HepG2 (cell line): Measurements from ENCODE around the gene S100A5. TPM values are rescaled to one million over a fixed set of nuclear protein-coding genes. Genes with fewer than 3 reads are reported as not detected.

Experiments
- ATAC-seq: fragments of 200-7000 bp; cut with Tn5 transposase; 3 replicates; pipeline ENCODE4 v1.9.1; 2020; ENCODE audit warnings: mild to moderate bottlenecking, moderate library complexity
- BruUV-seq: library from RNA; stranded (reverse); fragments of 400-500 nt; replicated peaks from 2 replicates; lab custom pipeline; 2021; lab: Mats Ljungman, UMichigan
- CTCF ChIA-PET: fragments of 300-600 bp; formaldehyde crosslinking; extraction: SDS; loops from one replicate; lab custom pipeline; 2021; ENCODE audit warnings: low total read pairs, inconsistent platforms, low intra/inter-chr PET ratio; lab: Yijun Ruan, JAX
- POLR2A ChIA-PET: fragments of 350-600 bp; sonication (Branson Sonifier 250); formaldehyde crosslinking; loops from one replicate; lab custom pipeline; 2020; ENCODE audit warnings: antibody characterized with exemption, inconsistent platforms; lab: Yijun Ruan, JAX
- DNase-seq: peaks from one replicate; pipeline ENCODE4 v3.0.0-alpha.2; 2015; ENCODE audit warnings: low spot score
- FAIRE-seq: peaks from 3 replicates; lab custom pipeline; 2011; peaks lifted over from hg19 to GRCh38; lab: Jason Lieb, UNC
- H2AFZ ChIP-seq: one replicate; pipeline ENCODE4 v1.6.1; 2011; ENCODE audit warnings: low read length, inconsistent platforms
- H3K27ac ChIP-seq: fragments of 300-600 bp; 3 replicates; pipeline ENCODE4 v1.8.0; 2011; ENCODE audit warnings: mixed run types, mild to moderate bottlenecking, mixed read lengths, low read length, inconsistent platforms; ENCODE audit not compliant: insufficient read depth; ENCODE audit errors: extremely low read length
- H3K27me3 ChIP-seq, 2 experiments: fragments of 200-600 bp in 1 of 2; 2 replicates in 1 of 2; 3 replicates in 1 of 2; pipeline versions ENCODE4 v1.6.0 to v1.8.0; 2011; ENCODE audit warnings: low read length in 2 of 2, mild to moderate bottlenecking in 2 of 2, moderate library complexity in 2 of 2, inconsistent platforms in 1 of 2; ENCODE audit not compliant: insufficient read depth in 2 of 2, control insufficient read depth in 1 of 2
- H3K36me3 ChIP-seq, 2 experiments: fragments of 200-600 bp in 1 of 2; replicated peaks in 1 of 2; 2 replicates in 1 of 2; 3 replicates in 1 of 2; pipeline versions ENCODE4 v1.5.1 to v1.8.0; 2011; ENCODE audit warnings: low read length in 2 of 2, inconsistent platforms in 1 of 2; ENCODE audit not compliant: insufficient read depth in 2 of 2, control insufficient read depth in 1 of 2
- H3K4me1 ChIP-seq: 2 replicates; pipeline ENCODE4 v1.5.1; 2012; ENCODE audit warnings: low read length, inconsistent platforms; ENCODE audit not compliant: insufficient read depth
- H3K4me2 ChIP-seq: 2 replicates; pipeline ENCODE4 v1.6.0; 2011; ENCODE audit warnings: low read depth, low read length, inconsistent platforms
- H3K4me3 ChIP-seq, 3 experiments: fragments of 200-600 bp in 1 of 3; sonication (generic), shearing (Covaris generic) in 1 of 3; replicated peaks in 1 of 3; 2 replicates each; pipeline ENCODE4 v1.5.1; 2011 to 2016; ENCODE audit warnings: low read length in 3 of 3, inconsistent platforms in 2 of 3, low read depth in 2 of 3, mild to moderate bottlenecking in 2 of 3, control low read depth in 1 of 3, mixed read lengths in 1 of 3; ENCODE audit not compliant: insufficient read depth in 1 of 3
- H3K79me2 ChIP-seq: one replicate; pipeline ENCODE4 v1.6.1; 2011; ENCODE audit warnings: low read length, inconsistent platforms; ENCODE audit not compliant: insufficient read depth
- H3K9ac ChIP-seq: 2 replicates; pipeline ENCODE4 v1.6.0; 2011; ENCODE audit warnings: mild to moderate bottlenecking, low read depth, low read length, inconsistent platforms; ENCODE audit not compliant: insufficient read depth
- H3K9me3 ChIP-seq: 2 replicates; pipeline ENCODE4 v1.5.1; 2012; ENCODE audit warnings: mild to moderate bottlenecking, low read length
- H4K20me1 ChIP-seq: 2 replicates; pipeline ENCODE4 v1.6.0; 2011; ENCODE audit warnings: inconsistent platforms, mild to moderate bottlenecking, low read length, moderate library complexity; ENCODE audit not compliant: insufficient read depth
- ATF7 ChIP-seq, 2 experiments: fragments of 450-650 bp in 1 of 2; sonication (generic) in 1 of 2; formaldehyde crosslinking in 1 of 2; IDR thresholded peaks; 2 replicates each; pipeline versions ENCODE4 v1.4.0 to v1.6.1; 2016 to 2020; ENCODE audit warnings: antibody characterized with exemption in 1 of 2, mild to moderate bottlenecking in 1 of 2, missing genetic modification reagents in 1 of 2
- EZH2 ChIP-seq: conservative IDR thresholded peaks from 2 replicates; pipeline ENCODE4 v1.6.1; 2012; ENCODE audit warnings: mild to moderate bottlenecking, low read depth, low read length, moderate library complexity
- FOXO4 ChIP-seq: sonication (generic); formaldehyde crosslinking; conservative IDR thresholded peaks from 2 replicates; pipeline ENCODE4 v1.8.1; 2023; ENCODE audit warnings: missing genetic modification reagents
- ISL2 ChIP-seq: sonication (generic); formaldehyde crosslinking; IDR thresholded peaks from 2 replicates; pipeline ENCODE4 v1.5.0; 2020; ENCODE audit warnings: missing genetic modification reagents
- MEIS2 ChIP-seq: sonication (generic); formaldehyde crosslinking; IDR thresholded peaks from 2 replicates; pipeline ENCODE4 v1.9.0; 2021; ENCODE audit warnings: mild to moderate bottlenecking, missing genetic modification reagents
- ZNF709 ChIP-seq: sonication (generic); formaldehyde crosslinking; IDR thresholded peaks from 2 replicates; pipeline ENCODE4 v1.5.0; 2020; ENCODE audit warnings: mild to moderate bottlenecking, missing genetic modification reagents
- WGBS: methylation state at CpG from one replicate; pipeline ENCODE4 v1.1.6; 2017; ENCODE audit warnings: low lambda C conversion rate; 5-methylcytosine and 5-hydroxymethylcytosine counted together
- in situ Hi-C: cut with HindIII; loops from 2 replicates; pipeline ENCODE4 v1.10.0; 2017; ENCODE audit warnings: low pct_unique_long_range_greater_than_20kb; ENCODE audit not compliant: extremely low pct_ligation_motif_present
- intact Hi-C: fragments of 100-400 bp; cut with micrococcal nuclease; formaldehyde crosslinking; loops from one replicate; pipeline ENCODE4 v1.10.0; 2022; ENCODE audit not compliant: unreplicated experiment
- polyA plus RNA-seq, 8 experiments: library from polyadenylated mRNA; depleted of rRNA in 3 of 8; stranded (reverse) in 7 of 8; unstranded in 1 of 8; fragments of >200 nt; fragmentation: Illumina TruSeq in 4 of 8; extraction: Trizol in 4 of 8; gene quantifications; 2 replicates each; pipeline versions ENCODE4 v1.2.1 to v1.2.3, GENCODE V29; 2011 to 2016; ENCODE audit warnings: low read depth in 4 of 8, missing spikeins in 1 of 8, mixed read lengths in 1 of 8; ENCODE audit not compliant: insufficient read depth in 1 of 8
- total RNA-seq, 5 experiments: library from RNA; depleted of rRNA; stranded (reverse); fragments of >200 nt; fragmentation: Illumina TruSeq; extraction: Trizol; gene quantifications; 2 replicates each; pipeline ENCODE4 v1.2.3, GENCODE V29; 2016; ENCODE audit warnings: low read depth in 1 of 5

Gene S100A5
- total and polyA plus RNA-seq, 2 of the 13 experiments (the other 11 are each of a cell fraction or from before 2014, with no cell fraction given), result not detected

- no peak for DNase-seq
- no TSS peak for BruUV-seq
- no peak overlapping the region for H3K4me2 ChIP-seq
- peak; percentile 31; the same call in 1 of the 2 replicates for TF ChIP-seq ATF7 (IDR thresholded peaks at IDR 0.05)
- no peak for TF ChIP-seq ATF7 (CRISPR knock-in tag; IDR thresholded peaks at IDR 0.05)
- TF ChIP-seq ZNF709 (CRISPR knock-in tag), result no peak
- WGBS, result 0% methylated on average over 1 of the region's 1 CpG
- no peak for ATAC-seq
- ChIA-PET POLR2A (interaction anchor here (1.4 kb wide), 1 partner anchor 39 kb away, joined by 5 read pairs; no protein-coding TSS in a partner anchor), CTCF (no interaction called here)
- no peak overlapping the region for H3K27ac ChIP-seq
- no peak for FAIRE-seq
- intact Hi-C loops, result loop anchor here (10.0 kb wide), 1 partner anchor 239 kb away; no protein-coding TSS in a partner anchor
- H3K36me3 ChIP-seq, result no peaks in the 10 kb centered on the region
- peaks cover 0 to 6% of the 10 kb centered on the region in 2 experiments; a peak in 2 of 5 replicates for H3K27me3 ChIP-seq
- H3K9me3 ChIP-seq, result no peaks in the 10 kb centered on the region
- no peak overlapping the region for H3K4me3 ChIP-seq
- H4K20me1 ChIP-seq, result no peaks in the 10 kb centered on the region
- in situ Hi-C loops, result loop anchor here (5.0 kb wide), 2 partner anchors 62 to 122 kb away; partner anchors contain the start of genes S100A1, S100A13 and S100A2
- H3K4me1 ChIP-seq, result peaks cover 25% of the 10 kb centered on the region
- H3K79me2 ChIP-seq, result no peaks in the 10 kb centered on the region
- H3K9ac ChIP-seq, result no peak overlapping the region
- no peak overlapping the region for H2AFZ ChIP-seq
Observed at GRCh38 chr1:153505576-153505975, 35.2 kb downstream of the S100A5 start.

- no peaks in the 10 kb centered on the region for H3K36me3 ChIP-seq
- no TSS peak for BruUV-seq
Observed at GRCh38 chr1:153503766-153504165, 37.0 kb downstream of the S100A5 start.

More at GRCh38 chr1:153503766-153504165, 37.0 kb downstream of the S100A5 start:
- DNase-seq (no peak), ATAC-seq (no peak), FAIRE-seq (no peak)
- ChIA-PET POLR2A (interaction anchor here (1.3 kb wide), 1 partner anchor 272 kb away, joined by 3 read pairs; no protein-coding TSS in a partner anchor), CTCF (no interaction called here)
- Histone ChIP-seq H3K4me3 (no peak overlapping the region), H3K4me2 (no peak overlapping the region), H4K20me1 (no peaks in the 10 kb centered on the region), H3K79me2 (no peaks in the 10 kb centered on the region), H3K9me3 (no peaks in the 10 kb centered on the region), H3K27me3 (peaks cover 3 to 6% of the 10 kb centered on the region in 2 experiments; a peak in 3 of 5 replicates), H2AFZ (no peak overlapping the region), H3K27ac (no peak overlapping the region), H3K9ac (no peak overlapping the region), H3K4me1 (peaks cover 25% of the 10 kb centered on the region)
- TF ChIP-seq MEIS2 (no peak), FOXO4 (no peak), ISL2 (CRISPR knock-in tag) (no peak), EZH2 (no peak)
- intact Hi-C loops (loop anchor here (10.0 kb wide), 1 partner anchor 241 kb away; no protein-coding TSS in a partner anchor), in situ Hi-C loops (no loop called here)
- WGBS, result 19% methylated on average over 3 of the region's 3 CpGs
